ENCODE measurements around the gene UBTD1. TPM values are rescaled to one million over a fixed set of nuclear protein-coding genes. Genes with fewer than 3 reads are reported as not detected.

The UBTD1 gene
- total and polyA plus RNA-seq, 12 donors: 1.4 to 24.2 (median 13.4) TPM

GRCh38 chr10:97570146-97570788 lies 71.5 kb downstream of the UBTD1 start:
- Histone ChIP-seq H3K4me3 (no peak overlapping the region), H3K36me3 (replicated peaks in 1 of 2) (peaks cover 0 to 19% of the 10 kb centered on the region in 2 donors), H3K27me3 (no peaks in the 10 kb centered on the region), H3K27ac (no peak overlapping the region), H3K9me3 (replicated peaks in 1 of 3) (no peaks in the 10 kb centered on the region), H3K4me1 (replicated peaks in 1 of 2) (peaks cover 5 to 20% of the 10 kb centered on the region in 2 donors)
- WGBS, 4 donors: 91 to 99% (median 94%) methylated on average over 6 to 33 of the region's 33 CpGs
- DNase-seq: no peak
- TF ChIP-seq POLR2A (IDR thresholded peaks at IDR 0.05): no peak
- TF ChIP-seq CTCF (IDR thresholded peaks at IDR 0.05): no peak
- intact Hi-C loops (cut with DNase I): loop anchor here (5.0 to 10.0 kb wide), 2 partner anchors 42 to 165 kb away; partner anchors contain the start of gene ZFYVE27 (in 1 of the 2)

- intact Hi-C loops (cut with DNase I): loop anchor here (5.0 to 10.0 kb wide), 2 partner anchors 41 to 164 kb away; partner anchors contain the start of gene ZFYVE27 (in 1 of the 2)
- WGBS, 4 donors: 82 to 92% (median 87%) methylated on average over 3 to 5 of the region's 5 CpGs
- no peak overlapping the region for H3K27ac ChIP-seq
- H3K9me3 ChIP-seq (replicated peaks in 1 of 3): no peaks in the 10 kb centered on the region
- H3K27me3 ChIP-seq: no peaks in the 10 kb centered on the region
- DNase-seq: no peak
- H3K36me3 ChIP-seq (replicated peaks in 1 of 2): peaks cover 0 to 19% of the 10 kb centered on the region in 2 donors
- TF ChIP-seq CTCF (IDR thresholded peaks at IDR 0.05) (no peak), POLR2A (IDR thresholded peaks at IDR 0.05) (no peak)
- H3K4me3 ChIP-seq: no peak overlapping the region
- peaks cover 6 to 27% of the 10 kb centered on the region in 2 donors for H3K4me1 ChIP-seq (replicated peaks in 1 of 2)
These were observed 72.2 kb downstream of the UBTD1 start for GRCh38 chr10:97570789-97571471.

DNA sequence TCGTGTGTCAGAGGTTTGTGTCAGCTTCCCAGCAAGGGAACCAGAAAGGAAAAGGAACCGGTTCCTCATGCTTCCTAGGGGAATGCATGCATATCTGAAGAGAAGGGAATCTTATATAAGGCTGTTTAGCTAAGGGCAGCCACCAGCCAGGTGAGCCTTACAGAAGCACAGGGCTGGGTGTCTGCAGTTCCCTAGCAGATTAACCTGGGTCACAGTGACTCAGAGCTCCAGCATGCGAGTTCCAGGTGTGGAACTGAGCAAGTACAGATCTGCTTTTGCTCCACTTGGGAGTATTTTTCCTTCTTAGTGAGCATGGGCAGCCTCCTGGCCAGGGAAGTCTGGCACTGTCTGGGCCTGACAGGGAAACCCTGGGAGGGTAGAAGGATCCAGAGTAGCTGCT lies 72.9 kb downstream of the UBTD1 start:
- DNase-seq: no peak
- Histone ChIP-seq H3K27ac (no peak overlapping the region), H3K27me3 (no peaks in the 10 kb centered on the region), H3K4me3 (no peak overlapping the region), H3K9me3 (replicated peaks in 1 of 3) (no peaks in the 10 kb centered on the region), H3K4me1 (replicated peaks in 1 of 2) (peaks cover 6 to 27% of the 10 kb centered on the region in 2 donors), H3K36me3 (replicated peaks in 1 of 2) (peaks cover 0 to 19% of the 10 kb centered on the region in 2 donors)
- intact Hi-C loops (cut with DNase I): loop anchor here (5.0 to 10.0 kb wide), 2 partner anchors 41 to 163 kb away; partner anchors contain the start of gene ZFYVE27 (in 1 of the 2)
- TF ChIP-seq CTCF (IDR thresholded peaks at IDR 0.05) (no peak), POLR2A (IDR thresholded peaks at IDR 0.05) (no peak)
- 88 to 92% (median 91%) methylated on average over 3 of the region's 3 CpGs for WGBS, 4 donors

- intact Hi-C loops (cut with DNase I): loop anchor here (5.0 to 10.0 kb wide), 2 partner anchors 40 to 162 kb away; partner anchors contain the start of gene ZFYVE27 (in 1 of the 2)
- WGBS, 4 donors: 60 to 87% (median 61%) methylated on average over 1 to 16 of the region's 16 CpGs
- Histone ChIP-seq H3K4me1 (replicated peaks in 1 of 2) (peaks cover 6 to 27% of the 10 kb centered on the region in 2 donors), H3K27me3 (no peaks in the 10 kb centered on the region), H3K4me3 (no peak within 1 kb of the TSS), H3K9me3 (replicated peaks in 1 of 3) (no peaks in the 10 kb centered on the region), H3K27ac (no peak within 1 kb of the TSS), H3K36me3 (replicated peaks in 1 of 2) (peaks cover 0 to 19% of the 10 kb centered on the region in 2 donors)
- peak; percentile 81 to 93 (median 91) for TF ChIP-seq CTCF (IDR thresholded peaks at IDR 0.05)
- TF ChIP-seq POLR2A (IDR thresholded peaks at IDR 0.05): no peak
- peak; percentile 86 to 93 (median 91) for DNase-seq
These were observed 73.7 kb downstream of the UBTD1 start, which contains the start of gene ANKRD2 for GRCh38 chr10:97572214-97572989. TSS of gene ANKRD2 (plus strand) at chr10:97572779. CDS start at chr10:97572789, 10 bp downstream.
